Pancreas (tissue), 10 donors: ENCODE results near the gene WNT5A. TPM values are rescaled to one million over a fixed set of nuclear protein-coding genes. Genes with fewer than 3 reads are reported as not detected.

Source experiments
- ATAC-seq, 4 donors: fragments of 200-7000 bp; cut with Tn5 transposase; one replicate each; pipeline versions ENCODE4 v1.8.0 to v1.9.1; 2020; ENCODE audit warnings: mild to moderate bottlenecking in 4 of 4, moderate library complexity in 4 of 4
- DNase-seq, 6 donors: peaks; one replicate each; pipeline ENCODE4 v3.0.0-alpha.2; 2020
- FAIRE-seq: peaks from 2 replicates; lab custom pipeline; 2012; peaks lifted over from hg19 to GRCh38; lab: Jason Lieb, UNC
- H3K27ac ChIP-seq, 4 donors: fragments of 200-600 bp; sonication (generic); 1 replicate in 3 of 4; 2 replicates in 1 of 4; pipeline versions ENCODE4 v1.5.0 to v1.8.0; 2020
- H3K27me3 ChIP-seq, 4 donors: fragments of 200-600 bp; one replicate each; pipeline ENCODE4 v1.8.0; 2021
- H3K36me3 ChIP-seq, 3 donors: fragments of 200-600 bp; sonication (generic) in 1 of 3; one replicate each; pipeline versions ENCODE4 v1.5.0 to v1.8.0; 2020 to 2021
- H3K4me1 ChIP-seq, 3 donors: fragments of 200-600 bp; one replicate each; pipeline ENCODE4 v1.8.0; 2021
- H3K4me3 ChIP-seq, 4 donors: fragments of 200-600 bp; sonication (generic) in 2 of 4; one replicate each; pipeline versions ENCODE4 v1.5.0 to v1.8.0; 2020 to 2021
- H3K9me3 ChIP-seq, 4 donors: fragments of 200-600 bp; one replicate each; pipeline ENCODE4 v1.8.0; 2021
- CTCF ChIP-seq, 4 donors: fragments of 200-600 bp; sonication (generic) in 3 of 4; IDR thresholded peaks; one replicate each; pipeline versions ENCODE4 v1.5.0 to v1.8.0; 2021; ENCODE audit warnings: antibody characterized with exemption in 4 of 4
- whole genome bisulfite sequencing, 2 donors: extraction: QIAGEN DNeasy Blood & Tissue Kit; methylation state at CpG; one replicate each; pipeline ENCODE4 v1.1.7; 2013; 5-methylcytosine and 5-hydroxymethylcytosine counted together
- intact Hi-C, 3 donors: fragments of 100-400 bp; cut with DNase I; formaldehyde crosslinking; loops; one replicate each; pipeline versions ENCODE4 v1.11.1 to v1.14.2; 2022
- polyA plus RNA-seq, 2 donors: library from polyadenylated mRNA; stranded (reverse); fragments of 200-250 nt; gene quantifications; one replicate each; pipeline ENCODE4 v1.2.3, GENCODE V29; 2013
- total RNA-seq, 6 donors: library from RNA; stranded (reverse); fragmentation: NEBNext Ultra II Directional in 4 of 6; extraction: Animal tissue kit (Norgen Biotek cat#: 25700) in 4 of 6; gene quantifications; one replicate each; pipeline versions ENCODE4 v1.2.1 to v1.2.4, GENCODE V29; 2021 to 2023
- donor health status: healthy with polysubstance abuse.
- donor health status: DM: no; HTN: no; CAD: no; lungs with moderate emphysema.
- donor health status: DM: no; HTN: no; CAD: no.
- donor health status: control.
- donor health status: control.
- donor health status: Bipolar disorder and iron deficiency.
- donor health status: DM: yes; HTN: yes; CAD: no.
- donor health status: DM: no; HTN: no; CAD: no.
- donor health status: DM: no; HTN: no; CAD: no.
- donor health status: DM: yes; HTN: yes; CAD: no.

The WNT5A gene
- total and polyA plus RNA-seq, 8 donors, result 1.2 to 8.9 (median 4.8) TPM

DNA sequence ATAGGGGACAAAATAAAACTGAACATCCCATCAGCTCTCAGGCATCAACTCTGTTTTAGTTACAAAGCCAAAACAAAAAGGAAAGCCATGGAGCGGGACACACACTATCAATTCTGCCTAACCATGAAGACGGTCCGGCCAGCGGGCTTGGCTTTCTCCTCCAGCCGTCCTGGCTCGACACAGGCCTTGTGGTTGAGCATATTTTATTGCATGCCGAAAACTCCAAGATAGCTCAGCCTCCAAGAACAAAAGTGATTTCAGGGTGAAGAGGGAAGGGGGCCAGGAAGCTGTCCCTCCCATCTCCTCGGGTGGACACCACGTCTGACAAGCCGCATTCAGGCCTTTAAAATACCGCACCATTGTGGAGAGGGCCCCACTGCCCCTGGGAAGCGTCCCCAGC is 31.2 kb downstream of the WNT5A start:
- FAIRE-seq (no peak), ATAC-seq (no peak), DNase-seq (no peak)
- no peaks in the 10 kb centered on the region for H3K27me3 ChIP-seq
- H3K4me1 ChIP-seq, result no peaks in the 10 kb centered on the region
- WGBS, 2 donors, result 78 to 79% methylated on average over 12 of the region's 12 CpGs
- TF ChIP-seq CTCF (IDR thresholded peaks at IDR 0.05), result no peak
- H3K9me3 ChIP-seq, result no peaks in the 10 kb centered on the region
- H3K27ac ChIP-seq, result no peak overlapping the region
- no peak overlapping the region for H3K4me3 ChIP-seq
- intact Hi-C loops, result no loop called here
- H3K36me3 ChIP-seq, result no peaks in the 10 kb centered on the region

DNA sequence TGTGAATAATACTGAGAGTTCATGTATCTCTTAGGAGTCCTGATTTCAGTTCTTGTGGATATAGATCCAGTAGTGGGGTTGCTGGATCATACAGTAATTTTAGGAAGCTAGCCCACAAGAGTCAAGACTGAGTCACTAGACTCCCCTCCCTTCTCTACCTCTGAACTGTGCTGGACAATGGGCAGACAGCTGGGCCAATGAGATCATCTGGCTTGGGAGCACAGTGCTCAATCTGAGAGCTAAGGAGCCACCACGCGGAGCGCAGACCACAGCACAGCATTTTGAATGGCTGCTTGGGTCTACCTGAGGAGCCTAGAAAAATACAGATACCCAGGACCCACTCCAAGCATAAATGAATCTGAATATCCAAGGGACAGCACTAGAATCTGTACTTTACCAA is 32.5 kb downstream of the WNT5A start:
- FAIRE-seq, result no peak
- Histone ChIP-seq H3K9me3 (no peaks in the 10 kb centered on the region), H3K4me3 (no peak overlapping the region), H3K36me3 (no peaks in the 10 kb centered on the region), H3K27me3 (no peaks in the 10 kb centered on the region), H3K27ac (no peak overlapping the region), H3K4me1 (no peaks in the 10 kb centered on the region)
- ATAC-seq, result no peak
- DNase-seq, result no peak
- intact Hi-C loops, result no loop called here
- 42 to 63% methylated on average over 3 of the region's 3 CpGs for WGBS, 2 donors
- TF ChIP-seq CTCF (IDR thresholded peaks at IDR 0.05), result no peak

GRCh38 chr3:55453886-55454496 is 33.1 kb downstream of the WNT5A start:
- no peak overlapping the region for H3K27ac ChIP-seq
- ATAC-seq (no peak), DNase-seq (no peak), FAIRE-seq (no peak)
- 69% methylated on average over 3 of the region's 3 CpGs for WGBS, 2 donors
- intact Hi-C loops, result no loop called here
- no peak overlapping the region for H3K4me3 ChIP-seq
- H3K9me3 ChIP-seq, result no peaks in the 10 kb centered on the region
- no peaks in the 10 kb centered on the region for H3K27me3 ChIP-seq
- no peaks in the 10 kb centered on the region for H3K4me1 ChIP-seq
- no peaks in the 10 kb centered on the region for H3K36me3 ChIP-seq
- TF ChIP-seq CTCF (IDR thresholded peaks at IDR 0.05), result no peak

- WGBS, 2 donors, result 68 to 70% methylated on average over 2 of the region's 2 CpGs
- TF ChIP-seq CTCF (IDR thresholded peaks at IDR 0.05), result no peak
- no peak for FAIRE-seq
- no peak for ATAC-seq
- no peak overlapping the region for H3K27ac ChIP-seq
- no peaks in the 10 kb centered on the region for H3K36me3 ChIP-seq
- intact Hi-C loops, result no loop called here
- no peaks in the 10 kb centered on the region for H3K9me3 ChIP-seq
- H3K27me3 ChIP-seq, result no peaks in the 10 kb centered on the region
- H3K4me3 ChIP-seq, result no peak overlapping the region
- DNase-seq, result no peak
- no peaks in the 10 kb centered on the region for H3K4me1 ChIP-seq
Observed at GRCh38 chr3:55452886-55453285, 34.2 kb downstream of the WNT5A start.

GRCh38 chr3:55449527-55449926 is 37.6 kb downstream of the WNT5A start:
- H3K4me1 ChIP-seq, result no peaks in the 10 kb centered on the region
- no peaks in the 10 kb centered on the region for H3K27me3 ChIP-seq
- H3K27ac ChIP-seq, result no peak overlapping the region
- H3K9me3 ChIP-seq, result no peaks in the 10 kb centered on the region
- no peak for TF ChIP-seq CTCF (IDR thresholded peaks at IDR 0.05)
- no peak for ATAC-seq
- DNase-seq, result no peak
- no peak for FAIRE-seq
- H3K4me3 ChIP-seq, result no peak overlapping the region
- no peaks in the 10 kb centered on the region for H3K36me3 ChIP-seq
- intact Hi-C loops, result no loop called here
- 15 to 24% methylated on average over 1 of the region's 1 CpG for WGBS, 2 donors
